Measurements from ENCODE around the gene SYK. TPM values are rescaled to one million over a fixed set of nuclear protein-coding genes. Genes with fewer than 3 reads are reported as not detected.

The SYK gene
- total RNA-seq, 2 donors from 2014 or later, result 4.5 to 43.6 TPM

DNA sequence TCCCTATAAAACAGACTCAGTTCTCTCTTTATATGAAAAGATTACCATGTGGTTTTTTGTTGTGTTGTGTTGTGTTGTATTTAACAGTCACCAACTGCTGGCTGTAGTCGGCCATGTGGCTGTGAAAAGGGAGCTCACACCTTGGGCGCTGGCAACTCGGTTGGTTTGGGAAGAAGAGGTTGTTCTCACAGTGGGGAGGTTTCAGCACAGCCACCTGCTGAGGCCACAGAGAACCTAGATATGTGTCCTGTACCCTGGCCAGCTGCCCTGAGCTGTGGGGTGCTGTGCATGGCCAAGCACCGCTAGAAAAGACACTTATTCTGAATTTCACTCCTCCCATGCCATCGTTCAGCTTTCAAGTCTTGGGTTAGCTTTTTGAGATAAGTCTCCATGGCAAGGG lies 58.8 kb downstream of the SYK start:
- no peak for DNase-seq (ENCODE audit: low spot score)
- TF ChIP-seq POLR2A (IDR thresholded peaks at IDR 0.05) (no peak), POLR2AphosphoS5 (IDR thresholded peaks at IDR 0.05) (no peak)
- TF ChIP-seq, protein P1, sequence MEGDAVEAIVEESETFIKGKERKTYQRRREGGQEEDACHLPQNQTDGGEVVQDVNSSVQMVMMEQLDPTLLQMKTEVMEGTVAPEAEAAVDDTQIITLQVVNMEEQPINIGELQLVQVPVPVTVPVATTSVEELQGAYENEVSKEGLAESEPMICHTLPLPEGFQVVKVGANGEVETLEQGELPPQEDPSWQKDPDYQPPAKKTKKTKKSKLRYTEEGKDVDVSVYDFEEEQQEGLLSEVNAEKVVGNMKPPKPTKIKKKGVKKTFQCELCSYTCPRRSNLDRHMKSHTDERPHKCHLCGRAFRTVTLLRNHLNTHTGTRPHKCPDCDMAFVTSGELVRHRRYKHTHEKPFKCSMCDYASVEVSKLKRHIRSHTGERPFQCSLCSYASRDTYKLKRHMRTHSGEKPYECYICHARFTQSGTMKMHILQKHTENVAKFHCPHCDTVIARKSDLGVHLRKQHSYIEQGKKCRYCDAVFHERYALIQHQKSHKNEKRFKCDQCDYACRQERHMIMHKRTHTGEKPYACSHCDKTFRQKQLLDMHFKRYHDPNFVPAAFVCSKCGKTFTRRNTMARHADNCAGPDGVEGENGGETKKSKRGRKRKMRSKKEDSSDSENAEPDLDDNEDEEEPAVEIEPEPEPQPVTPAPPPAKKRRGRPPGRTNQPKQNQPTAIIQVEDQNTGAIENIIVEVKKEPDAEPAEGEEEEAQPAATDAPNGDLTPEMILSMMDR (IDR thresholded peaks at IDR 0.05), result no peak
- WGBS, result 95% methylated on average over 5 of the region's 5 CpGs
- Histone ChIP-seq H3K4me3 (no peak overlapping the region), H3K27ac (no peak overlapping the region), H3K9me3 (no peaks in the 10 kb centered on the region), H3K36me3 (no peaks in the 10 kb centered on the region), H3K4me1 (replicated peaks) (no peaks in the 10 kb centered on the region), H3K27me3 (replicated peaks; ENCODE audit: insufficient read depth) (no peaks in the 10 kb centered on the region)
- intact Hi-C loops (cut with DNase I), result no loop called here

DNA sequence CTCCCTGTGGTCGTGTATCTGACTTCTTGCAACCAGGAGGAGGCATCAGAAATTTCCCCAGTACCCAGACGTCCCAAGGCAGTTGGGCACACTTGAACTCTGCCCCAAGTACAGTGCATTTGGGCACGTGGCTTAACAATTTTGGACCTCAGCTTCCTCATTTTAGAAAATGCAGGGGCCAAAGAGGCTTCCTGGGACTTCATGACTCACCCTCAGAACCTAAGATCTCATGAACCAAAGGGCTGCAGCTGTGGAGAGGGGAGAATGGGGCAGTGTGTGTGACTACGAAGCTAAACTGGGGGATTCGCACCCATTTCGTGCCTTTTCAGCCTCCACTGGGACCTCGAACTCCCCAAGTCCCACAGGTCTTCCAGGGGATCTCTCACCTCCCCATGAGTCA lies 59.2 kb downstream of the SYK start:
- DNase-seq (ENCODE audit: low spot score), result no peak
- no peaks in the 10 kb centered on the region for H3K36me3 ChIP-seq
- no peak overlapping the region for H3K4me3 ChIP-seq
- H3K27ac ChIP-seq, result no peak overlapping the region
- no peaks in the 10 kb centered on the region for H3K27me3 ChIP-seq (replicated peaks; ENCODE audit: insufficient read depth)
- H3K9me3 ChIP-seq, result no peaks in the 10 kb centered on the region
- no peak for TF ChIP-seq POLR2AphosphoS5 (IDR thresholded peaks at IDR 0.05)
- TF ChIP-seq, protein P1 (IDR thresholded peaks at IDR 0.05), result no peak
- TF ChIP-seq POLR2A (IDR thresholded peaks at IDR 0.05), result no peak
- intact Hi-C loops (cut with DNase I), result no loop called here
- WGBS, result 89% methylated on average over 7 of the region's 7 CpGs
- no peaks in the 10 kb centered on the region for H3K4me1 ChIP-seq (replicated peaks)

DNA sequence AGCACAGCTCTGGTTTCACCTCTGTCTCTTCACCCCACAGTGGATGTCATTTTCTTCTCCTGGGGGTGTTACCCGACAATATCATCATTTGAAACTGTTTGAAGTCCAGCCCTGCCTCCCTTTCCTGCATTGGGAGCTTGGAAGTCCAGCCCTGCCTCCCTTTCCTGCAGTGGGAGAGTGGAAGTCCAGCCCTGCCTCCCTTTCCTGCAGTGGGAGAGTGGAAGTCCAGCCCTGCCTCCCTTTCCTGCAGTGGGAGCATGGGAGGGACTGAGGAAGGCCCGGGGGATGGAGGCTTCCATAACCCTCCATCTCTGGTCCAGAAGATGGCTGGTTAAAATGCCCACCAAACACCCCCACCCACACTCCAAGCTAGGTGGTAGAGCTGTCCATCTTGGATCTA lies 59.8 kb downstream of the SYK start:
- no peaks in the 10 kb centered on the region for H3K27me3 ChIP-seq (replicated peaks; ENCODE audit: insufficient read depth)
- no peaks in the 10 kb centered on the region for H3K9me3 ChIP-seq
- 92% methylated on average over 2 of the region's 2 CpGs for WGBS
- no peak overlapping the region for H3K4me3 ChIP-seq
- TF ChIP-seq POLR2A (IDR thresholded peaks at IDR 0.05) (no peak), POLR2AphosphoS5 (IDR thresholded peaks at IDR 0.05) (no peak)
- TF ChIP-seq, protein P1 (IDR thresholded peaks at IDR 0.05), result no peak
- DNase-seq (ENCODE audit: low spot score), result no peak
- intact Hi-C loops (cut with DNase I), result no loop called here
- no peaks in the 10 kb centered on the region for H3K36me3 ChIP-seq
- no peak overlapping the region for H3K27ac ChIP-seq
- H3K4me1 ChIP-seq (replicated peaks), result no peaks in the 10 kb centered on the region

DNA sequence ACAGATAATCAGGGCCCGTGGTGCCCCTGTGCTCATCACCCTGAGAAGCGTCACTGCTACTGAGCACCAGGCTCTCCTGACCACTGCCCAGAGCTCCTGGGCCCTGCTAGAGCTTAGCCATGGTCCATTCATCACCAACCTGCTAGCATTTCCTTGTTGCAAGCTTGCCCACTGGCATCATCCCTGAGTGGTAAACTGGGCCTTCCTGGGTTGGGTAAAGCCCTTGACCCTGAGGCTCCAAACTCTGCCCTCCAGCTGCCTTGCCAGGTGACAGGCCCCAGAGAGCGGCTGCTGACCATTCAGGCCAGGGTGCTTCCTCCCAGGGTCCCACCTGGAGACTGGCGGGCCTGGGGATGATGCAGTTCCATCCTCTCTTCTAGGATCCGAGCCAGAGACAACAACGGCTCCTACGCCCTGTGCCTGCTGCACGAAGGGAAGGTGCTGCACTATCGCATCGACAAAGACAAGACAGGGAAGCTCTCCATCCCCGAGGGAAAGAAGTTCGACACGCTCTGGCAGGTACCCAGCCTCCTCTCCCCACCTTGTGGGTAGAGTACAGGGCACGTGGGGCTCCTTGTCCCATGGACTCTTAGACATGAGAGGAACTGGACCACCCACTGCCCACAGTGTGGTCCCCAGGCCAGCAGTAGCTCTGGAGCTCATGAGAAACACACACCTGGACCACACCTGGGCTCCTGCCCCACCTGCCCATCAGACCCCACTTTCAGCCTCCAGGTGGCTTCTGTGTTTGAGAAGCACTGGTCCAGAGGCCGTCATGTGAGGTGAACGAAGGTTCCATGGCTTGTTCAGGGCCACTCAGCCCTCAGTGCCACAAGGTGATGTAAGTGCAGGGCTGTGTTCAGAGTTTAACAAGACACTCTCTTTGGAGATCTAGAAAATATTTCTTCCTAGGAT lies 60.5 kb downstream of the SYK start:
- no peak for DNase-seq (ENCODE audit: low spot score)
- TF ChIP-seq POLR2A (IDR thresholded peaks at IDR 0.05), result no peak
- TF ChIP-seq POLR2AphosphoS5 (IDR thresholded peaks at IDR 0.05), result no peak
- TF ChIP-seq, protein P1 (IDR thresholded peaks at IDR 0.05), result no peak
- WGBS, result 93% methylated on average over 16 of the region's 16 CpGs
- H3K9me3 ChIP-seq, result no peaks in the 10 kb centered on the region
- H3K27me3 ChIP-seq (replicated peaks; ENCODE audit: insufficient read depth), result no peaks in the 10 kb centered on the region
- intact Hi-C loops (cut with DNase I), result no loop called here
- no peaks in the 10 kb centered on the region for H3K4me1 ChIP-seq (replicated peaks)
- no peaks in the 10 kb centered on the region for H3K36me3 ChIP-seq
- no peak overlapping the region for H3K27ac ChIP-seq
- H3K4me3 ChIP-seq, result no peak overlapping the region

DNA sequence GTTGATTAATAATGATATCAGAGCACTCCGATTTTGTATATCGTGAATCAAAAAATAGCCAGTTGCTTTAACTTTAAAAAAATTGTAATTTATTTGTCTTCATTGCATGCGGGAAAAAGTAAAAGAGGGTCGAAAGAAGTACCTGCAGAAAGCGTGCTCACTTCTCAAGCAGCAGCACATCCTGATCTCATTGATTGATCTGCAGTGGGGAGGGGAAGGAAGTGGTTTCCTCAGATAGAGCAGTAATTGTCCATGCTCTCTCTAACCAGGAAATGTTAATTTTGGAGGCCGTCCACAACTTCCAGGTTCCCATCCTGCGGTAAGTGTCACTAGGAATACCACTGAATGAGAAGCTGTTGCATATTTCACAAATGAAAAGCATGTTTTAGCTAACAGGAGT lies 63.2 kb downstream of the SYK start:
- Histone ChIP-seq H3K4me1 (replicated peaks) (no peaks in the 10 kb centered on the region), H3K27me3 (replicated peaks; ENCODE audit: insufficient read depth) (no peaks in the 10 kb centered on the region), H3K36me3 (no peaks in the 10 kb centered on the region), H3K4me3 (no peak overlapping the region), H3K9me3 (no peaks in the 10 kb centered on the region), H3K27ac (no peak overlapping the region)
- DNase-seq (ENCODE audit: low spot score), result no peak
- intact Hi-C loops (cut with DNase I), result no loop called here
- WGBS, result 81% methylated on average over 7 of the region's 7 CpGs
- TF ChIP-seq, protein P1 (IDR thresholded peaks at IDR 0.05), result no peak
- TF ChIP-seq POLR2A (IDR thresholded peaks at IDR 0.05) (no peak), POLR2AphosphoS5 (IDR thresholded peaks at IDR 0.05) (no peak)
